Testis (tissue), 3 donors: ENCODE data around the gene SSH3. TPM values are rescaled to one million over a fixed set of nuclear protein-coding genes. Genes with fewer than 3 reads are reported as not detected.

Experiments used
- DNase-seq: peaks from one replicate; pipeline ENCODE4 v3.0.0-alpha.2; 2019
- H3K27ac ChIP-seq, 2 donors: fragments of 200-600 bp; sonication (generic); one replicate each; pipeline ENCODE4 v1.5.1; 2019
- H3K27me3 ChIP-seq: fragments of 200-600 bp; sonication (generic); one replicate; pipeline ENCODE4 v1.5.1; 2019
- H3K36me3 ChIP-seq: fragments of 200-600 bp; sonication (generic); one replicate; pipeline ENCODE4 v1.5.1; 2017; ENCODE audit warnings: low read depth; ENCODE audit errors: missing control alignments
- H3K4me1 ChIP-seq: fragments of 200-600 bp; sonication (generic); one replicate; pipeline ENCODE4 v1.5.1; 2019
- H3K4me3 ChIP-seq, 2 donors: fragments of 200-600 bp; sonication (generic); one replicate each; pipeline ENCODE4 v1.5.1; 2017 to 2019
- H3K9me3 ChIP-seq: fragments of 200-600 bp; sonication (generic); one replicate; pipeline ENCODE4 v1.5.1; 2017
- POLR2A ChIP-seq: fragments of 450-650 bp; IDR thresholded peaks from one replicate; pipeline ENCODE4 v1.6.1; 2017; ENCODE audit warnings: antibody characterized with exemption, mild to moderate bottlenecking, moderate library complexity
- WGBS, 2 donors: methylation state at CpG; one replicate each; pipeline ENCODE4 v1.1.5; 2018; 5-methylcytosine and 5-hydroxymethylcytosine counted together
- intact Hi-C: fragments of 100-400 bp; cut with DNase I; formaldehyde crosslinking; loops from one replicate; pipeline ENCODE4 v1.15.1; 2023; ENCODE audit warnings: low total_unique reads
- polyA plus RNA-seq: library from polyadenylated mRNA; stranded (reverse); fragments of 350-450 nt; fragmentation: Illumina TruSeq; extraction: RNeasy Lipid Tissue Mini Kit (QIAGEN cat#74804); gene quantifications from one replicate; pipeline ENCODE4 v1.2.3, GENCODE V29; 2014; ENCODE audit warnings: low read depth, low replicate concordance; ENCODE audit not compliant: insufficient read depth
- total RNA-seq, 2 donors: library from RNA; depleted of rRNA; stranded (reverse); fragments of >200 nt; gene quantifications; one replicate each; pipeline ENCODE4 v1.2.3, GENCODE V29; 2016
- TF ChIP-seq, protein P1 (sequence below), 3 experiments: fragments of 450-650 bp in 2 of 3; fragments of 200-600 bp in 1 of 3; sonication (generic) in 1 of 3; IDR thresholded peaks; one replicate each; pipeline ENCODE4 v1.5.1; 2016 to 2019; ENCODE audit warnings: antibody characterized with exemption in 3 of 3, mild to moderate bottlenecking in 2 of 3, moderate library complexity in 1 of 3

The SSH3 gene
- total and polyA plus RNA-seq, 3 donors from 2014 or later: 6.9 to 9.8 (median 8.6) TPM

DNA sequence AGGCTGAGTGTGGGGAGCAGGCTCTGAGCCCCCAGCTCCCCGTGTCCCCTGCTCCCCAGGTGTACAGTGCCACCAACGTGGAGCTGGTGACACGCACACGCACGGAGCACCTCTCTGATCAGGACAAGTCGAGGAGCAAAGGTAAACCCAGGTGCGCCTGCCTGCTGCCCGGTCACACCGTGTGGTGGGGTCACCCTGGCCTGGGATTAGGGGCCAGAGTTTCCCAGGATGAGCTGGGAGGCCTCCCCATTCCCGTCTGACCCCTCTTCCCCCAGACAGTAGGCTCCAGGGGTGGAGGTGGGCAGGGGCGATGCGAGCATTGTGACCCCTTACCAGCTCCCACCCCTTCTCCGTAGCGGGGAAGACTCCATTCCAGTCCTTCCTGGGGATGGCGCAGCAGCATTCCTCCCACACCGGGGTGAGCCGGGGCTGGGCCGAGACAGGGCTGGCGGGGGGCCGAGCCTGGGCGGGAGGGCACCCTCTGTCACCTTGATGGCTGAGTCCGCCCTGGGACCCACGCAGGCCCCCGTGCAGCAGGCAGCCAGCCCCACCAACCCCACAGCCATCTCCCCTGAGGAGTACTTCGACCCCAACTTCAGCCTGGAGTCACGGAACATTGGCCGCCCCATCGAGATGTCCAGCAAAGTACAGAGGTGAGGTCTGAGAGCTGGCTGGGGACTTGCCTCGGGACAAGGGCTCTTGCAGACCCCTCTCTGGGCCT lies 3.7 kb upstream of the SSH3 start:
- H3K36me3 ChIP-seq: no peaks in the 10 kb centered on the region
- H3K27me3 ChIP-seq: no peaks in the 10 kb centered on the region
- no peaks in the 10 kb centered on the region for H3K9me3 ChIP-seq
- no peak overlapping the region for H3K4me3 ChIP-seq
- peaks cover 20% of the 10 kb centered on the region for H3K4me1 ChIP-seq
- no peak overlapping the region for H3K27ac ChIP-seq
- 92 to 95% methylated on average over 10 to 29 of the region's 29 CpGs for WGBS, 2 donors
- intact Hi-C loops: no loop called here
- no peak for TF ChIP-seq POLR2A
- TF ChIP-seq, protein P1, sequence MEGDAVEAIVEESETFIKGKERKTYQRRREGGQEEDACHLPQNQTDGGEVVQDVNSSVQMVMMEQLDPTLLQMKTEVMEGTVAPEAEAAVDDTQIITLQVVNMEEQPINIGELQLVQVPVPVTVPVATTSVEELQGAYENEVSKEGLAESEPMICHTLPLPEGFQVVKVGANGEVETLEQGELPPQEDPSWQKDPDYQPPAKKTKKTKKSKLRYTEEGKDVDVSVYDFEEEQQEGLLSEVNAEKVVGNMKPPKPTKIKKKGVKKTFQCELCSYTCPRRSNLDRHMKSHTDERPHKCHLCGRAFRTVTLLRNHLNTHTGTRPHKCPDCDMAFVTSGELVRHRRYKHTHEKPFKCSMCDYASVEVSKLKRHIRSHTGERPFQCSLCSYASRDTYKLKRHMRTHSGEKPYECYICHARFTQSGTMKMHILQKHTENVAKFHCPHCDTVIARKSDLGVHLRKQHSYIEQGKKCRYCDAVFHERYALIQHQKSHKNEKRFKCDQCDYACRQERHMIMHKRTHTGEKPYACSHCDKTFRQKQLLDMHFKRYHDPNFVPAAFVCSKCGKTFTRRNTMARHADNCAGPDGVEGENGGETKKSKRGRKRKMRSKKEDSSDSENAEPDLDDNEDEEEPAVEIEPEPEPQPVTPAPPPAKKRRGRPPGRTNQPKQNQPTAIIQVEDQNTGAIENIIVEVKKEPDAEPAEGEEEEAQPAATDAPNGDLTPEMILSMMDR (IDR thresholded peaks at IDR 0.05): no peak
- no peak for DNase-seq

DNA sequence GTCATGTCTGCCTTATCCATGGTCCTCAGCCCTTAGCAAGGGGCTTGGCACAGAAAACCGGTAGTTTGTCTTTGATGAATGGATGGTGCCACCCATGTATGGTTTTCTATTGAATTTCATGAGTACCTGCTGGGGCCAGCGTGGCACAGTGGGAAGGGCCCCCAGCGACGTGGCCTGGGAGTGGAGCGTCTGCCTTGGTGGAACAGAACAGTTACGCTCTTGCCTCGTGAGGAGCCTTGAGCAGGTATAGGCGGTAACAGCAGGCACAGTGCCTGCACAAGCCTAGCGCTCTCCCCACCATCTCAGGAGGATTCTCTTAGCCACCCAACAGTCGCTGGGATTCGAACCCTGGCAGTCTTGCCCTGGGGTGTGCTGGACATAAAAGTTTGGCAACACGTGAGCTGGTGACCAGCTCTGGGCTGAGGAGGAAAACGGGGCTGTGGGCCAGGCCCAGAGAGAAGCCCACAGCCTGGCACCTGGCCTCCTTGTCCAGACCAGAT lies 3.0 kb upstream of the SSH3 start:
- WGBS, 2 donors: 97 to 100% methylated on average over 1 to 13 of the region's 13 CpGs

DNA sequence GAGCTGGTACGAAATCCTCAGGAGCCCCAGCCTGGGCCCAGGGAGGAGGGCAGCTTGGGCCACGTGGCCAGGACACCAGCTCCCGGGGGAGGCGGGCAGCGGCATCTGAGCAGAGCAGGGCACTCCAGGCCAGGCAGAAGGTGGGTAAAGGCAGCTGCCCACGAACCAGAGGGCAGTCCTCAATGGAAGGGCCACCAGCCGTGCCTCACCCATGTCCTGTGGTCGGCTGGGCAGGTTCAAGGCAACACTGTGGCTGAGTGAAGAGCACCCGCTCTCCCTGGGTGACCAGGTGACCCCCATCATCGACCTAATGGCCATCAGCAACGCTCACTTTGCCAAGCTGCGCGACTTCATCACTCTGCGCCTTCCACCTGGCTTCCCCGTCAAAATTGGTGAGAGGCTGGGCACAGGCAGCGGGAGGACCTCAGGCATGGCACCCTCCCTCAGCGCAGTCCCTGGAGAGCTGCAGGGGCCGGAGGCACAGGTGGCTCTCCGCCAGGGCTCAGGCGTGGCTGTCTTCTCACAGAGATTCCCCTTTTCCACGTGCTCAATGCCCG lies 2.5 kb upstream of the SSH3 start:
- Histone ChIP-seq H3K27me3 (no peaks in the 10 kb centered on the region), H3K36me3 (no peaks in the 10 kb centered on the region), H3K27ac (no peak overlapping the region), H3K4me3 (no peak overlapping the region), H3K9me3 (no peaks in the 10 kb centered on the region), H3K4me1 (peaks cover 20% of the 10 kb centered on the region)
- DNase-seq: no peak
- no peak for TF ChIP-seq POLR2A
- TF ChIP-seq, protein P1 (IDR thresholded peaks at IDR 0.05): no peak
- 89 to 94% methylated on average over 16 to 22 of the region's 22 CpGs for WGBS, 2 donors
- intact Hi-C loops: no loop called here

More for the DNA sequence above, 3.0 kb upstream of the SSH3 start:
- intact Hi-C loops: no loop called here
- Histone ChIP-seq H3K4me1 (peaks cover 20% of the 10 kb centered on the region), H3K4me3 (no peak overlapping the region), H3K36me3 (no peaks in the 10 kb centered on the region), H3K9me3 (no peaks in the 10 kb centered on the region), H3K27me3 (no peaks in the 10 kb centered on the region), H3K27ac (no peak overlapping the region)
- TF ChIP-seq, protein P1 (IDR thresholded peaks at IDR 0.05): no peak
- DNase-seq: no peak

DNA sequence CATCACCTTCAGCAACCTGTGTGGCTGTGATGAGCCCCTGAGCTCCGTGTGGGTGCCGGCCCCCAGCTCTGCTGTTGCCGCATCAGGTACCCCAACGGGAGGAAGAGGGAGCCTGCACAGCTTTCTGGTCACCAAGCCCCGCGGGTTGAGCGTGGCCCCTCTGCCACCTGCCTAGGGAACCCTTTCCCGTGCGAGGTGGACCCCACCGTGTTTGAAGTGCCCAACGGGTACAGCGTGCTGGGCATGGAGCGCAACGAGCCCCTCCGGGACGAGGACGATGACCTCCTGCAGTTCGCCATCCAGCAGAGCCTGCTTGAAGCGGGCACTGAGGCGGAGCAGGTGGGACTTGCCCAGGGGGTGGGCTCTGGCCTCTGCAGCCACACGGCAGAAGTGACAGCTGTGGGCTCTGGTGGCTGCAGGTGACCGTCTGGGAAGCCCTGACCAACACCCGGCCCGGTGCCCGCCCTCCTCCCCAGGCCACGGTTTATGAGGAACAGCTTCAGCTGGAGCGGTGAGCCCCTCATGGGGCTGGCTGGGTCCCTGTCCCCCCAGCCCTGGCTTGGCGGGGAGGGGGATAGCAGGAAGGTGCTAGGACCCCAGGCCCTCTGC lies 1.9 kb upstream of the SSH3 start:
- intact Hi-C loops: no loop called here
- no peak for DNase-seq
- H3K4me3 ChIP-seq: no peak overlapping the region
- TF ChIP-seq POLR2A: no peak
- TF ChIP-seq, protein P1 (IDR thresholded peaks at IDR 0.05): no peak
- no peaks in the 10 kb centered on the region for H3K27me3 ChIP-seq
- no peaks in the 10 kb centered on the region for H3K9me3 ChIP-seq
- no peak overlapping the region for H3K27ac ChIP-seq
- peaks cover 20% of the 10 kb centered on the region for H3K4me1 ChIP-seq
- no peaks in the 10 kb centered on the region for H3K36me3 ChIP-seq
- WGBS, 2 donors: 90 to 96% methylated on average over 16 to 28 of the region's 28 CpGs
